Ammon's horn (tissue), 1 donor: ENCODE measurements around the gene F5.

ENCODE experiments used
- DNase-seq: peaks from one replicate; pipeline ENCODE4 v3.0.0-alpha.2; 2016; ENCODE audit warnings: low spot score

The F5 gene

GRCh38 chr1:169588112-169588511, 1.8 kb upstream of the F5 start:
- no peak for DNase-seq

- DNase-seq: no peak
Measured at GRCh38 chr1:169586067-169586394, 250 bp downstream of the F5 start.

DNA sequence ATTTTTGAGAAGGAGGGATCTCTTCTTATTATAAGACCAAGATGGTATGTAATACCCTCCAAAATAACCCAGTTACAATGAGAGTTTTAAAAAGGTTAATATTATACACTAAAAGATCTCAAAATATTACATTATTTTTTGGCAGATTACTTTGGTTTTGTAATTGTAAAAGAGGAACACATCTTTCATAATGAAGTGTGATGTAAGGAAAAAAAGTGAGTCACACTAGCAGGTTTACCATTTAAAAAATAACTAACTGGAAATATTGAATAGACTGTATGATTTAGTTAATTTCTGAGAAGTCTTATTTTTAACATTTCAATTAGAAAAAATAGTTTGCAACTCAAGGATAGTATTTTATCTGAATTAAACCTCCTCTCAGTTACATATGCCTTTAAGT, 1.1 kb downstream of the F5 start:
- DNase-seq: no peak

GRCh38 chr1:169584483-169585144, 1.7 kb downstream of the F5 start:
- DNase-seq: no peak

DNA sequence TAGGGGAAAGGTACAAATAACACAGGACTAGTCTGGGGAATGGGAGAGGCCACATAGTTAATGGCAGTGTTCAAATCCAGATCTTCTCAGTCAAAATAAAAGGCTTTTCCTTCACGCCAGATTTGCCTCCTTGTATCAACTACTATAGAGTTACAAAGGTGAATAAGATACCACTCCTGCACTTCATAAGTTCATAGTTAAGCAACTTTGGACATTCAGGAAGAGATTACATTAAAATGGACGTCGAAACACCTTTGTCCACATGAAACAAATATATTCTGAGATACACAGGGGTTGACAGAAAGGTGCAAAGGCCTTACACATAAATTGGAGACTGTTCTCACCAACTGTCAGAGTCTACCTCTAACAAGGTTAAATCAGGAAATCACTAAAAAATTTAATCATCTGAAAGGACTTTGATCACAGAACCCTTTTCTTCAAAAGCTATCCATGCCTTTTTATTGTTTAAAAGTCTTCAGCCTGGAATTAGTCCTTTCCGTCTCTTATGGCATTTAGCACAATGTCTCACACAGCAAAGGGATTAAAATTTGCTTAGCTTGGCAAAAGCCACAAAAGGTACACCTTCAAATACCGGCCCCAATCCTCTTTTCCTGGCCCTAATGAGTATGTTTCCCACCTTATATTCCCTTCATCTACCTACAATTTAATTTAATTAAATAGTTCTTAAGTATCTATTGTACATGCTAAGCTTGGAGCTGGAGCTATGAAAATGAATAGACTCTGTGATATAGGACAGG, 8.1 kb downstream of the F5 start:
- DNase-seq: no peak

DNA sequence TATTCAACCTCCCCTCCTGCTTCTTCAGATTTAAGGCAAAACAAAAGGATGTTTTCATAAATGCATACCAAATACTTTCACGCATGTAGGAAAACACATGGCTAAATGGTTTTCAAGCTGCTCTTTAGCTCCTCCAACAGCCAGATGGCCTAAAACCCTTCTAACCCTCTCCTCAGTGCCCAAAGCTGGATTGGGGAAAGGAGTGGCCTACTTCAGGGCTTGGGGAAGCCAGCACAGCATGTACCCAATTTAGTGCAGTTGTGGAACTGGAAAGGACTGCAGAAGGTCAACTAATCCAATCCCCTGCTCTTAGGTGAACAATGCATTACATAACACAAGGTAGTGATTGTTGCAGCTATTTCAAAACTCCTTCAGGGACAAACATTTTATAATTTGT, 9.3 kb downstream of the F5 start:
- DNase-seq: no peak

DNA sequence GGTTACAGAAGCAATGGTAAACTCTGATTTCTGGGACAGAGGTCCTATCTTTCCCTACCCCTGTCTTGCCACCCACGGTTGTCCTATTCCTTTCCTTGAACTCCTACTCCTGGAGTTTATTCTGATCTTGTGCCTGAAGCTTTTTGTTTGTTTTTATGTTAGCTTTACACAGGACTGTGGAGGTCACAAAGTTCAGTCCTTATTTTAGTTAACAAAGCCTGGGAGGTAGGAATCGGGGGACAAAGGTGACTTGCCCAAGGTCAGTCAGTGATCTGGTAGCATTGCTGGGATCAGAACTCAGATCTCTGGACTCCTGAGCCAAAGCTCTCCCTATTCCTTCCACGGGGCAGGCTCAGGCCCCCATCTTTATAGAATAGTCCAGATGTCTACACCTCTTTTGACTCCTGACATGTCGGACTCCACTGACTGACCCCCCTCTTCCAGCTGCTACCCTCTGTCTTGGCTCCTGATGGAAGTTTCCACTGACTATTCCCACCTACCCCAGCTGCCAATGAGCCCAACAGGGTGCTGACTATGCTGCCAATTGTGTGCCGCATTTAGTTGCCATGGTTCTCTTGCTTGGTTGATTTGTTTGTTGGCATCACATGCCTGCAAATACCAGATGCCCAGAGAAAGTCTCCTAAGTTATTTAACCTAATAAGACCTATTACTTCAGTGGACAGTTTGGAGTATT, 9.9 kb downstream of the F5 start:
- peak; percentile 35 for DNase-seq

GRCh38 chr1:169574336-169574735, 11.9 kb downstream of the F5 start:
- no peak for DNase-seq

DNA sequence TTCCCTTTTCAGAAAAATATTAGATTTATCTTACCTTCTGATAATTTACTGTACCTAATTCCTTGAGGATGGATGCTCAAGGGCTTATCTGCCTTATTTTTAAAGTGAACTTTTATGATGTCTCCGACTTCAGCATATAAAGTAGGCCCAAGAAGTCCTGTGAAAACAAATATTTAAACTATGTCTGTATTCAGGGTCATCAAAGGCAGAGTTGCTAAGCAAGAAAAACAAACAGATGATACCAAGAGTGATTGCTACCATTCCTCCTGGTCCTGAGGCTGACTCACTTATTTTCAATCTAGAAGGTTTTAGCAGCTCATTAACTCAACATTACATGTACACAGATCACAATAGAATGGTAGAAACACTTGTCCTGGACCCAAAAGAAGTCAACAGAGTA, 14.1 kb downstream of the F5 start:
- DNase-seq: no peak

DNA sequence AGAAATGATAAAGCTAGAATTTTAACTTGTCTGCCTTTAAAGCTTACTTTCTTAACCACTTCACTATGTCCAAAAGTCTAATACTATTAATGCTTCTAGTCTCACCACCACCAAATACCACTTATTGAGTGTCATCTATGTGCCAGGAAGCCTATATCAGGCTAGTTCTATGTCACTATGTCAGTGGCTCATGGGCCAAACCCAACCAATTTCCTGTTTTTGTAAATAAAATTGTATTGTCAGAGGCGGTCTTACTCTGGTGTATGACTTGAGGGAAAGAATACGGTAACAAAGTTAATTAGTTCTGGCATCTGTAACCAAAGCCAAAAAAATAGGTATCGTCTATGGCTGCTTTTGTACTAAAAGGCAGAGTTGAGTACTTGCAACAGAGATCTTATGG, 14.8 kb downstream of the F5 start:
- DNase-seq: no peak

DNA sequence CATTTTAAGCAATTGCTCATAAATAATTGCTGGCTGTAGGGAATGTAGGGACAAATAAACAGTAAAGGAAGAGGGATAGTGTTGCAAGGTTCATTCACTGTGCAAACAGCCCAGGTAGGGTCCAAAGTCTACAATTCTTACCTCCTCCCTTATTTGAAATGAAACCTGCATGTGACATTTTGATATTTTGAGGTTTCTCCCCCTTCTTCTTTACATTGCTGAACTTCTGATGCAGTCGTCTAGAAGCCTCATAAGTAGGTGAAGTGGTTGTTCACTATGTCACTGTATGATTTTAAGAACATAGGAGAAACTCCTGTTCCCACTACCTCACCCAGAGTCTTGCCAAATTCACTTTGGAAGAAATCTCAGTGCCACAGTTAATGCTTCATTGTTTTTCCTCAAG, 16.1 kb downstream of the F5 start:
- DNase-seq: no peak

DNA sequence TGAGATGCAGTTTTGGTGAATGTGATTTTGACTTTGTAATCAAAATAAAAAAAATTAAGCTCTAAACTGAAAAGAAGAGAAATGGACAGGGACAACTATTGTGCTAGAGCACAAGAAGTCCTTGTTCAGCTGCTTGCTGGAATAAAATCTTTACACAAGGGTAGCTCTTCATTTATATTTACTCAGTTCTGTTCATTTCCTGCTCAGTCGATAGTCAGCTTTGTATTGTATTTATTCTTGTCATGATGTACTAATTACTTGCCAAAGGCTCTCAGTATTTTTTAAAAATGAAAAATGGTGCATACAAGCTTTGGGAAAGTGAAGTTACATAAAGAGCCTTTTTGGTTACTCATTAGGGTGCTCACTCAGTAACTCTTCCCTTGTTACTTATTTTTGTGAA, 17.8 kb downstream of the F5 start:
- no peak for DNase-seq

GRCh38 chr1:169565335-169566271, 20.7 kb downstream of the F5 start:
- DNase-seq: no peak

- DNase-seq: no peak
Measured at GRCh38 chr1:169563650-169564049, 22.6 kb downstream of the F5 start.

DNA sequence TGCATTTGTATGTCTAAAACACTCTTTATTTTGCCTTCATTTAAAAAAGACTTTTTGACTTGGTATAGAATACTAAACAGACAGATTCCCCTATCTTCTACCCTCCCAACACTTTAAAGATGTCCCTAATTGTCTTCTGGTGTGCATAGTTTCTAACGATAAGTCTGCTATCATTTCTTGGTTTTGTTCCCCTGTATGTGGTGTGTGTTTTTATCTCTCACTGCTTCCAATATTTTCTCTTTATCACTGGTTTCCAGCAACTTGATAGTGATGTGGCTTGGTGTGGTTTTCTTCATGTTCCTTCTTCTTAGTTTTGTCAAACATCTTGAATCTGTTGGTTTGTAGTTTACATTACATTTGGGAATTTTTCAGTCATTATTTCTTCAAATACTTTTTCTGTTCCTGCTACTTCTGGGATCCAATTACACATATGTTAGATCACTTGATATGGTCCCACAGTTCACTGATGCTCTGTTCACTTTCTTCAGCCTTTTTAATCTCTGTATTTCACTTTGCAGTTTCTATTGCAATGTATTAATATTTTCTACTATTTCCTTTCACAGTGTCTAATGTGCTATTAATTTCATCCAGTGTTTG, 23.2 kb downstream of the F5 start:
- no peak for DNase-seq

DNA sequence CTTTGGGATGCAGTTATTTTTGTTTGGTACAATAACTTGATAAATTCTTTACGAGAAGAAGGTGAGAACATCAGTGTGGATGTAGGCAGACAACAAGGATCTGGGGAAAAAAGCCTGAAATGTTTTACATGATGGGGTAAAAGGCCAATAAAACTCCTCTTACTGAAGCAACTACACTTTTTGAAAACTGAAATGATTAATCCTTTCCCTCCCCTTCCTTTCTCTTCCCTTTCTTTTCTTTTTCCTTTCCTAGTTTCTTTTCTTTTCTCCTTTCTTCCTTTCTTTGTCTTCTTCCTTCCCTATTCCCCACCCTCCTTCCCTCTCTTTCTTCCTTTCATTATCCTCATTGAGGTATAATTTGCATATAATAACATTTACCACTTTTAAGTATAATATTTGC, 24.6 kb downstream of the F5 start:
- DNase-seq: no peak

DNA sequence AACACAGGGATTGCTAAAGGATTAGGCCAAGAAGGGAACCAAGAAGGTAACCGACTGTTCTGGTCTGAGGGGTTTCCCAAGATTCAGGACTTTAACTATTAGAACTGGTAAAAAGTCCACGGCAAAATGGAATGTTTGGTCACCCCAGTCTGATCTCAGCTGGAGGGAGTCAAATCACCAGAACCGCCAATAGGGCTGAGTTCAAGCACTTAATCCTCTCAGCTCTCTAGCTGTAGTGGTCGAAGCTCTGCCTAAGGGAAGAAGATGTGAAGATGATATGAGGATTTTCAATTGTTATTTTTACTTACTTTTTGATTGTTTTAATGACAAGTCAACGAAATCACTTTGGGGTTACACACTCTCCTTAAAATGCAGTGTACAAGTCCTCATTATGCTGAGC, 29.1 kb downstream of the F5 start:
- DNase-seq: no peak

DNA sequence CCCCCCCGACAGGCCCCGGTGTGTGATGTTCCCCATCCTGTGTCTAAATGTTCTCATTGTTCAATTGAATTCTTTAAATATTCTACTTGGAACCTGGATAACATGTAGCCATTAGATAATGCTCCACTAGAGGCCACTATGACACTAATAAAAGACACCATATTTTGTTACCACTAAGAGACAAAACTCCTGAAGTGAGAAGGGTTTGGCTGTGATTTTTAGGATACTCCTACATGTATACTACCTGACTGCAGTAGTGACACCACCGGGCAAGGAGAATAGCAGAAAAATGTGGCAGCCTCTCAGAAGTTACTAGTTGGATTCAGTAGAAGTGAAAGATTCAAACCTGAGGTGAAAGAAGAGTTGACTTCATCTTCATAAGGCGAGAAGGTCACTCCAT, 36.0 kb downstream of the F5 start:
- DNase-seq: peak; percentile 36

- no peak for DNase-seq
Measured at GRCh38 chr1:169548282-169548681, 38.0 kb downstream of the F5 start.

- peak; percentile 91 for DNase-seq
Measured at GRCh38 chr1:169546087-169546995, 39.9 kb downstream of the F5 start.

DNA sequence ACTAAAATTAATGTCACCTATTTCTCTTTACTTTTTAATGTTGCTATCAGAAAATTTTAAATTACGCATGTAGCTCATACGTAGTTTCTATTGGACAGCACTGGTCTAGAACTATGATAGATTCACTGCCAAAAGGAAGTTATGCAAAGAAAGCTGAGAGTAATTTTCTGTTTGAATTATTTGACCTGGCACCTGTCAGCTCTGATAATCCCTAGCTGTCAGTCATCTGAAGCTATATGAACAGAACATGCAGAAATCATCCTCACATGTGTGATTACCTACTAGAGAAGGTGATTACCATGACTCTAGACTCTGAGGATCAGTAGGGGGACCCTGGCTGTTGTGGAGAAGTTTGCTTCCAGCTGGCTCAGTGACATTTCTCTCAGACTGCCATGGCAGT, 40.8 kb downstream of the F5 start:
- DNase-seq: no peak
